OCI-LY3 (cell line): ENCODE measurements around the gene IGFBP7.

Source experiments
- H2AFZ ChIP-seq: fragments of 200-600, 300-600 bp; shearing (Covaris generic); 2 replicates; pipeline ENCODE4 v1.6.0; 2014; ENCODE audit warnings: antibody characterized with exemption, low read depth, low read length
- H3K27ac ChIP-seq: fragments of 200-600, 300-600 bp; sonication (generic); 2 replicates; pipeline ENCODE4 v1.5.1; 2014; ENCODE audit warnings: mild to moderate bottlenecking, low read length, moderate library complexity, mixed read lengths
- H3K27me3 ChIP-seq: fragments of 200-600, 300-600 bp; sonication (generic); 2 replicates; pipeline ENCODE4 v1.6.1; 2014; ENCODE audit warnings: low read depth, low read length, mixed read lengths
- H3K36me3 ChIP-seq: fragments of 200-600, 300-600 bp; sonication (generic); replicated peaks from 2 replicates; pipeline ENCODE3; 2014; ENCODE audit warnings: low read depth, low read length, mixed read lengths
- H3K4me1 ChIP-seq: fragments of 300-600, 200-600 bp; sonication (generic); 2 replicates; pipeline ENCODE4 v1.6.1; 2014; ENCODE audit warnings: low read length, mixed read lengths
- H3K4me2 ChIP-seq: fragments of 200-600, 300-600 bp; sonication (generic); 2 replicates; pipeline ENCODE4 v1.6.1; 2014; ENCODE audit warnings: low read length, mixed read lengths
- H3K4me3 ChIP-seq: fragments of 300-600, 200-600 bp; sonication (generic); 2 replicates; pipeline ENCODE4 v1.5.1; 2014; ENCODE audit warnings: antibody characterized with exemption, mild to moderate bottlenecking, low read length, moderate library complexity
- H3K79me2 ChIP-seq: fragments of 300-600, 200-600 bp; shearing (Covaris generic); 2 replicates; pipeline ENCODE4 v1.6.1; 2014; ENCODE audit warnings: mild to moderate bottlenecking, low read length, mixed read lengths
- H3K9ac ChIP-seq: fragments of 300-600, 200-600 bp; shearing (Covaris generic); 2 replicates; pipeline ENCODE4 v1.6.0; 2014; ENCODE audit warnings: mild to moderate bottlenecking, low read length, moderate library complexity
- H3K9me3 ChIP-seq: fragments of 200-600, 300-600 bp; shearing (Covaris generic); 2 replicates; pipeline ENCODE4 v1.6.1; 2014; ENCODE audit warnings: low read length, mixed read lengths; ENCODE audit not compliant: insufficient read depth
- H4K20me1 ChIP-seq: fragments of 200-600, 300-600 bp; sonication (generic); 2 replicates; pipeline ENCODE4 v1.6.1; 2016; ENCODE audit warnings: low read length, mixed read lengths; ENCODE audit not compliant: insufficient read depth
- CTCF ChIP-seq: fragments of 200-600, 300-600 bp; sonication (generic); IDR thresholded peaks from 2 replicates; pipeline ENCODE4 v1.5.1; 2014; ENCODE audit warnings: antibody characterized with exemption, low read length, low read depth
- EZH2phosphoT487 ChIP-seq: fragments of 200-600 bp; shearing (Covaris generic); IDR thresholded peaks from 2 replicates; pipeline ENCODE4 v1.6.1; 2018; ENCODE audit warnings: antibody characterized with exemption, mixed run types, low read depth

IGFBP7 gene

GRCh38 chr4:57039345-57039744 is 70.8 kb downstream of the IGFBP7 start:
- H3K36me3 ChIP-seq, result no peaks in the 10 kb centered on the region
- no peak overlapping the region for H3K27ac ChIP-seq
- H4K20me1 ChIP-seq, result no peaks in the 10 kb centered on the region
- no peak overlapping the region for H3K4me2 ChIP-seq
- H2AFZ ChIP-seq, result no peak overlapping the region
- no peak overlapping the region for H3K4me3 ChIP-seq
- no peaks in the 10 kb centered on the region for H3K79me2 ChIP-seq
- no peaks in the 10 kb centered on the region for H3K27me3 ChIP-seq
- no peaks in the 10 kb centered on the region for H3K9me3 ChIP-seq
- TF ChIP-seq CTCF (no peak), EZH2phosphoT487 (no peak)
- no peak overlapping the region for H3K9ac ChIP-seq
- H3K4me1 ChIP-seq, result no peaks in the 10 kb centered on the region

GRCh38 chr4:57037982-57038604 is 72.1 kb downstream of the IGFBP7 start:
- Histone ChIP-seq H3K9ac (no peak overlapping the region), H3K9me3 (no peaks in the 10 kb centered on the region), H3K4me3 (peak overlapping the region; percentile 34; the same call in 1 of the 2 replicates), H2AFZ (no peak overlapping the region), H3K4me1 (no peaks in the 10 kb centered on the region), H3K36me3 (no peaks in the 10 kb centered on the region), H3K79me2 (no peaks in the 10 kb centered on the region), H3K27ac (no peak overlapping the region), H4K20me1 (no peaks in the 10 kb centered on the region), H3K4me2 (peak overlapping the region; percentile 51), H3K27me3 (no peaks in the 10 kb centered on the region)
- TF ChIP-seq CTCF (peak; percentile 95), EZH2phosphoT487 (no peak)

- no peaks in the 10 kb centered on the region for H3K4me1 ChIP-seq
- no peaks in the 10 kb centered on the region for H3K9me3 ChIP-seq
- H3K9ac ChIP-seq, result no peak overlapping the region
- H3K4me2 ChIP-seq, result no peak overlapping the region
- peaks cover 30% of the 10 kb centered on the region for H3K36me3 ChIP-seq
- no peak overlapping the region for H3K27ac ChIP-seq
- no peak overlapping the region for H2AFZ ChIP-seq
- H4K20me1 ChIP-seq, result no peaks in the 10 kb centered on the region
- no peak overlapping the region for H3K4me3 ChIP-seq
- TF ChIP-seq CTCF (no peak), EZH2phosphoT487 (no peak)
- H3K27me3 ChIP-seq, result no peaks in the 10 kb centered on the region
- no peaks in the 10 kb centered on the region for H3K79me2 ChIP-seq
These were observed 75.7 kb downstream of the IGFBP7 start for GRCh38 chr4:57034520-57034919.

GRCh38 chr4:57023104-57023503 is 87.1 kb downstream of the IGFBP7 start:
- Histone ChIP-seq H3K9me3 (no peaks in the 10 kb centered on the region), H3K36me3 (peaks cover 73% of the 10 kb centered on the region), H2AFZ (no peak overlapping the region), H3K27ac (no peak overlapping the region), H3K27me3 (no peaks in the 10 kb centered on the region), H3K9ac (no peak overlapping the region), H4K20me1 (no peaks in the 10 kb centered on the region), H3K4me2 (no peak overlapping the region), H3K79me2 (no peaks in the 10 kb centered on the region), H3K4me3 (no peak overlapping the region), H3K4me1 (no peaks in the 10 kb centered on the region)
- TF ChIP-seq CTCF (no peak), EZH2phosphoT487 (no peak)
